K562 (cell line): ENCODE measurements around the gene CABS1.

ENCODE experiments used
- FOXP1 ChIP-seq: sonication (generic); formaldehyde crosslinking; IDR thresholded peaks from 2 replicates; pipeline ENCODE4 v1.8.0; 2022; ENCODE audit warnings: mild to moderate bottlenecking, missing genetic modification reagents
- SREBF2 ChIP-seq: sonication (generic); formaldehyde crosslinking; IDR thresholded peaks from 2 replicates; pipeline ENCODE4 v1.4.0; 2020; ENCODE audit warnings: mild to moderate bottlenecking, missing genetic modification reagents

DNA sequence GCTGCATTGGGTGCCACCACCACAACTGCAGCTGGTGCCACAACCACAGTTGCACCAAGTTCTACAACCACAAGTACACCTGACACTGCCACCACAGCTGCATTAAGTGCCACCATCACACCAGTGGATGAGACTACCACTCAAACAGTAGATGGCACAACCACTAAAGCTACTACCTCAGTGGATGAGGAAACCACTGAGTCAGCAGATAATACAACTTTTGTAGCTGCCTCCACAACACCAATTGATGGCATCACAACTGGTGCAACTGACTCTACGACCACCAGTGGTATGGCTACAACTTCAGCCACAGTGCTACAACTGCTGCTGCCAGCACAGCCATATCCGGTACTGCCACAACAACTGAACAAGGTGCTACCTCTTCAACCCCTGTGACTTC lies 35.1 kb upstream of the CABS1 start:
- TF ChIP-seq FOXP1 (CRISPR knock-in tag): no peak
- no peak for TF ChIP-seq SREBF2 (CRISPR knock-in tag)
